H1 (cell line): ENCODE measurements around the gene STRADB. TPM values are rescaled to one million over a fixed set of nuclear protein-coding genes. Genes with fewer than 3 reads are reported as not detected.
"Not testable (repeated sequence)": the region's sequence is repeated elsewhere in the genome, so short reads cannot be mapped to it uniquely, and the experiment has no call there.

Source experiments
- CTCF ChIA-PET: fragments of 300-600 bp; sonication (Branson Sonifier 250); formaldehyde crosslinking; loops from one replicate; lab custom pipeline; 2021; ENCODE audit not compliant: partially characterized antibody; lab: Charles Lee
- POLR2A ChIA-PET: fragments of 300-600 bp; sonication (Branson Sonifier 250); formaldehyde crosslinking; loops from one replicate; lab custom pipeline; 2021; ENCODE audit warnings: inconsistent platforms; ENCODE audit not compliant: partially characterized antibody; lab: Charles Lee
- DNase-seq, 2 experiments: peaks; one replicate each; pipeline versions ENCODE4 v3.0.0 to v3.0.0-alpha.2; 2010 to 2022; ENCODE audit warnings: low spot score in 2 of 2, low read depth in 1 of 2, mixed read lengths in 1 of 2
- FAIRE-seq: peaks from 2 replicates; lab custom pipeline; 2011; peaks lifted over from hg19 to GRCh38; lab: Jason Lieb, UNC
- H2AFZ ChIP-seq: 2 replicates; pipeline ENCODE4 v1.8.1; 2012; ENCODE audit warnings: low read length, inconsistent platforms
- H2AK5ac ChIP-seq: 2 replicates; pipeline ENCODE4 v1.6.1; 2013; ENCODE audit warnings: low read depth, low read length
- H2BK120ac ChIP-seq: replicated peaks from 2 replicates; pipeline ENCODE3; 2013; ENCODE audit warnings: low read depth, low read length, inconsistent platforms
- H2BK12ac ChIP-seq: 2 replicates; pipeline ENCODE4 v1.6.1; 2013; ENCODE audit warnings: low read depth, low read length
- H2BK15ac ChIP-seq: 2 replicates; pipeline ENCODE4 v1.6.1; 2013; ENCODE audit warnings: low read length
- H2BK20ac ChIP-seq: 2 replicates; pipeline ENCODE4 v1.6.1; 2013; ENCODE audit warnings: low read length
- H2BK5ac ChIP-seq: 2 replicates; pipeline ENCODE4 v1.6.1; 2013; ENCODE audit warnings: low read depth, low read length
- H3K14ac ChIP-seq: 2 replicates; pipeline ENCODE4 v1.6.1; 2013; ENCODE audit warnings: inconsistent platforms; ENCODE audit not compliant: insufficient read length
- H3K18ac ChIP-seq: 2 replicates; pipeline ENCODE4 v1.6.1; 2013; ENCODE audit warnings: low read length; ENCODE audit errors: extremely low read depth
- H3K23ac ChIP-seq: 2 replicates; pipeline ENCODE4 v1.6.1; 2013; ENCODE audit warnings: inconsistent platforms; ENCODE audit not compliant: insufficient read length
- H3K23me2 ChIP-seq: 2 replicates; pipeline ENCODE4 v1.6.1; 2013; ENCODE audit warnings: low read depth, low read length
- H3K27ac ChIP-seq: 2 replicates; pipeline ENCODE4 v1.6.1; 2011; ENCODE audit warnings: low read depth, low read length, inconsistent platforms
- H3K27me3 ChIP-seq, 4 experiments: replicated peaks in 1 of 4; 1 replicate in 1 of 4; 2 replicates in 3 of 4; pipeline versions ENCODE4 v1.6.1 to v1.8.1; 2011 to 2013; ENCODE audit warnings: low read length in 3 of 4, mild to moderate bottlenecking in 3 of 4, inconsistent platforms in 2 of 4, mixed read lengths in 2 of 4, moderate library complexity in 1 of 4; ENCODE audit not compliant: control insufficient read depth in 3 of 4, insufficient read depth in 3 of 4; ENCODE audit errors: extremely low read depth in 1 of 4
- H3K36me3 ChIP-seq, 4 experiments: 2 replicates each; pipeline versions ENCODE4 v1.6.1 to v1.8.1; 2011 to 2013; ENCODE audit warnings: mild to moderate bottlenecking in 4 of 4, low read length in 3 of 4, moderate library complexity in 2 of 4, control low read depth in 1 of 4, inconsistent platforms in 1 of 4; ENCODE audit not compliant: insufficient read depth in 4 of 4, control insufficient read depth in 2 of 4
- H3K4ac ChIP-seq: replicated peaks from 2 replicates; pipeline ENCODE3; 2013; ENCODE audit warnings: low read length, low read depth, mixed read lengths, inconsistent platforms; ENCODE audit not compliant: insufficient read length
- H3K4me1 ChIP-seq, 4 experiments: replicated peaks in 1 of 4; 1 replicate in 1 of 4; 2 replicates in 3 of 4; pipeline versions ENCODE4 v1.6.1 to v1.8.1; 2011 to 2013; ENCODE audit warnings: low read length in 3 of 4, inconsistent platforms in 2 of 4, mixed read lengths in 1 of 4; ENCODE audit not compliant: insufficient read depth in 4 of 4, control insufficient read depth in 3 of 4
- H3K4me2 ChIP-seq, 2 experiments: 2 replicates each; pipeline versions ENCODE4 v1.6.1 to v1.8.1; 2011 to 2013; ENCODE audit warnings: low read depth in 2 of 2, low read length in 2 of 2, control low read depth in 1 of 2, inconsistent platforms in 1 of 2, mild to moderate bottlenecking in 1 of 2; ENCODE audit not compliant: insufficient read depth in 1 of 2
- H3K4me3 ChIP-seq, 4 experiments: fragments of 200-600, 300-600 bp in 1 of 4; sonication (generic), shearing (Covaris generic), sonication (Bioruptor Twin) in 1 of 4; 2 replicates each; pipeline versions ENCODE4 v1.5.1 to v1.8.1; 2011 to 2016; ENCODE audit warnings: low read length in 4 of 4, low read depth in 3 of 4, control low read depth in 2 of 4, inconsistent platforms in 2 of 4, mild to moderate bottlenecking in 2 of 4, mixed read lengths in 1 of 4, moderate library complexity in 1 of 4; ENCODE audit not compliant: insufficient read depth in 2 of 4; ENCODE audit errors: extremely low read depth in 1 of 4
- H3K56ac ChIP-seq: replicated peaks from 2 replicates; pipeline ENCODE3; 2013; ENCODE audit warnings: low read depth, mild to moderate bottlenecking, mixed read lengths, low read length, inconsistent platforms; ENCODE audit not compliant: insufficient read length
- H3K79me1 ChIP-seq: 2 replicates; pipeline ENCODE4 v1.6.1; 2013; ENCODE audit warnings: low read depth, low read length, control low read depth
- H3K79me2 ChIP-seq, 2 experiments: 2 replicates each; pipeline versions ENCODE4 v1.6.1 to v1.8.1; 2012 to 2013; ENCODE audit warnings: low read length in 2 of 2, mild to moderate bottlenecking in 2 of 2, inconsistent platforms in 1 of 2; ENCODE audit not compliant: insufficient read depth in 2 of 2, control insufficient read depth in 1 of 2
- H3K9ac ChIP-seq, 4 experiments: replicated peaks in 1 of 4; 1 replicate in 1 of 4; 2 replicates in 3 of 4; pipeline versions ENCODE4 v1.6.1 to v1.8.1; 2011 to 2013; ENCODE audit warnings: low read depth in 3 of 4, low read length in 3 of 4, control low read depth in 2 of 4, mild to moderate bottlenecking in 2 of 4, moderate library complexity in 2 of 4, inconsistent platforms in 1 of 4; ENCODE audit errors: extremely low read depth in 1 of 4
- H3K9me3 ChIP-seq, 2 experiments: 2 replicates each; pipeline versions ENCODE4 v1.6.1 to v1.8.1; 2012 to 2013; ENCODE audit warnings: mild to moderate bottlenecking in 2 of 2, moderate library complexity in 2 of 2, control low read depth in 1 of 2, inconsistent platforms in 1 of 2, low read depth in 1 of 2, low read length in 1 of 2, mixed read lengths in 1 of 2; ENCODE audit not compliant: insufficient read depth in 2 of 2
- H4K20me1 ChIP-seq, 2 experiments: replicated peaks in 1 of 2; 2 replicates each; pipeline versions ENCODE3 to v1.8.1; 2011 to 2013; ENCODE audit warnings: inconsistent platforms in 2 of 2, low read length in 2 of 2, mild to moderate bottlenecking in 1 of 2; ENCODE audit not compliant: insufficient read depth in 2 of 2, control insufficient read depth in 1 of 2
- H4K5ac ChIP-seq: 2 replicates; pipeline ENCODE4 v1.6.1; 2013; ENCODE audit warnings: low read length, low read depth, mixed read lengths, inconsistent platforms; ENCODE audit not compliant: insufficient read length
- H4K8ac ChIP-seq: 2 replicates; pipeline ENCODE4 v1.8.0; 2013; ENCODE audit warnings: mild to moderate bottlenecking, moderate library complexity, low read length, inconsistent platforms; ENCODE audit not compliant: insufficient read depth; ENCODE audit errors: extremely low read depth
- H4K91ac ChIP-seq: replicated peaks from 2 replicates; pipeline ENCODE3; 2013; ENCODE audit warnings: low read length, mixed read lengths, inconsistent platforms; ENCODE audit not compliant: insufficient read length
- NRF1 ChIP-seq: IDR thresholded peaks from 2 replicates; pipeline ENCODE4 v1.6.1; 2011; ENCODE audit warnings: mild to moderate bottlenecking, low read depth, low read length, improper control_type of control experiment
- SP2 ChIP-seq: IDR thresholded peaks from 2 replicates; pipeline ENCODE4 v1.6.1; 2012; ENCODE audit warnings: mild to moderate bottlenecking, low read length, inconsistent platforms
- TBP ChIP-seq: IDR thresholded peaks from 2 replicates; pipeline ENCODE4 v1.6.1; 2011; ENCODE audit warnings: low read depth, low read length, improper control_type of control experiment
- polyA plus RNA-seq, 7 experiments: library from polyadenylated mRNA; depleted of rRNA in 3 of 7; stranded (reverse) in 5 of 7; unstranded in 2 of 7; fragments of >200 nt in 5 of 7; fragments of 200-250 nt in 2 of 7; gene quantifications; 1 replicate in 5 of 7; 2 replicates in 1 of 7; 4 replicates in 1 of 7; pipeline versions ENCODE4 v1.2.1 to v1.2.3, GENCODE V29; 2011 to 2013; ENCODE audit warnings: missing spikeins in 2 of 7, mixed read lengths in 2 of 7
- total RNA-seq: library from RNA; stranded (reverse); fragmentation: NEBNext Ultra II Directional; extraction: Animal tissue kit (Norgen Biotek cat#: 25700); gene quantifications from 2 replicates; pipeline ENCODE4 v1.2.1, GENCODE V29; 2021
- TF ChIP-seq, protein P1 (sequence below): IDR thresholded peaks from 2 replicates; pipeline ENCODE4 v1.6.1; 2011; ENCODE audit warnings: low read length, improper control_type of control experiment

STRADB gene
- total and polyA plus RNA-seq, 2 of the 8 experiments (the other 6 are each of a cell fraction or from before 2014, with no cell fraction given) = 20.9 to 34.9 TPM

DNA sequence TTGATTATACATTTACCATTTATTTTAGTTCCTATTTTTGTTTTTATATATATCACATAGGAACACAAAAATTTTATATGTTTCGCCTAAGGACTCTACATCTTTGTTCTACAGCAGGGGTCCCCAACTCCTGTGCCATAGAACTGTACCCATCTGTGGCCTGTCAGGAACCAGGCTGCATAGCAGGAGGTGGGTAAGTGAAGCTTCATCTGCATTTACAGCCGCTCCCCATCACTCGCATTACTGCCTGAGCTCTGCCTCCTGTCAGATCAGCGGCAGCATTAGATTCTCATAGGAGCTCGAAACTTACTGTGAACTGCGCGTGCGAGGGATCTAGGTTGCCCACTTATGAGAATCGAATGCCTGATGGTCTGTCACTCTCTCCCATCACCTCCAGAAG lies 25.6 kb upstream of the STRADB start (continued):
- TF ChIP-seq, protein P1, sequence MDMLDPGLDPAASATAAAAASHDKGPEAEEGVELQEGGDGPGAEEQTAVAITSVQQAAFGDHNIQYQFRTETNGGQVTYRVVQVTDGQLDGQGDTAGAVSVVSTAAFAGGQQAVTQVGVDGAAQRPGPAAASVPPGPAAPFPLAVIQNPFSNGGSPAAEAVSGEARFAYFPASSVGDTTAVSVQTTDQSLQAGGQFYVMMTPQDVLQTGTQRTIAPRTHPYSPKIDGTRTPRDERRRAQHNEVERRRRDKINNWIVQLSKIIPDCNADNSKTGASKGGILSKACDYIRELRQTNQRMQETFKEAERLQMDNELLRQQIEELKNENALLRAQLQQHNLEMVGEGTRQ = no peak
- no peak for TF ChIP-seq SP2
- no peak for TF ChIP-seq NRF1
- TF ChIP-seq TBP = no peak

GRCh38 chr2:201428366-201428765 lies 23.2 kb upstream of the STRADB start:
- H3K14ac ChIP-seq, H2AFZ ChIP-seq, H3K18ac ChIP-seq, H3K9ac ChIP-seq, H3K4me2 ChIP-seq, POLR2A ChIA-PET, H3K4me1 ChIP-seq, H4K91ac ChIP-seq, CTCF ChIA-PET, H2BK20ac ChIP-seq, H3K56ac ChIP-seq, H3K79me1 ChIP-seq, H4K5ac ChIP-seq, H2BK120ac ChIP-seq, H3K23ac ChIP-seq, H4K20me1 ChIP-seq, H2BK12ac ChIP-seq, H2AK5ac ChIP-seq, H2BK15ac ChIP-seq, H2BK5ac ChIP-seq, H4K8ac ChIP-seq, FAIRE-seq, H3K36me3 ChIP-seq, H3K4ac ChIP-seq, H3K4me3 ChIP-seq, H3K27me3 ChIP-seq, DNase-seq, H3K79me2 ChIP-seq, H3K27ac ChIP-seq, H3K23me2 ChIP-seq: not testable (repeated sequence)
- H3K9me3 ChIP-seq = peaks cover 11 to 12% of the 10 kb centered on the region in 2 experiments; a peak in 2 of 4 replicates
